ENCODE data around the gene COG3.

DNA sequence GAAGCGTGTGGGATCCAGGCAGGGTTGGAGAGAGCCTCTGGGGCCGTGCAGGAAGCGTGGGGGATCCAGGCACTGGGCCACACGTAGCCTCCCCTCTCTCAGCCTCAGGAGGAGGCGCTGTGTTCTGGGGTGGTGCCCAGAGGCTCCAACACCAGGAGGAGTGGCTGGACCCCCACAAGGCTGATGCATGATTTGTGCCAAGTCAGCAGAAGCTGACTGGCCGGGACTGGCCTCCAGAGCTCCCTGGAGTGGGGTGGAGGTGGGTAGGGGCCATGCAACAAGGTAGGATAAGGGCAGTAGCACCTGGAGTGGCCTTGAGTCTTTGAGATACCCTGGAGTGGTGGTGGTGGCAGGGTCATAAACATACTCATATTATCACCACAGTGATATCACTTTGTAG is 75.5 kb downstream of the COG3 start:
- TF ChIP-seq, protein P1, sequence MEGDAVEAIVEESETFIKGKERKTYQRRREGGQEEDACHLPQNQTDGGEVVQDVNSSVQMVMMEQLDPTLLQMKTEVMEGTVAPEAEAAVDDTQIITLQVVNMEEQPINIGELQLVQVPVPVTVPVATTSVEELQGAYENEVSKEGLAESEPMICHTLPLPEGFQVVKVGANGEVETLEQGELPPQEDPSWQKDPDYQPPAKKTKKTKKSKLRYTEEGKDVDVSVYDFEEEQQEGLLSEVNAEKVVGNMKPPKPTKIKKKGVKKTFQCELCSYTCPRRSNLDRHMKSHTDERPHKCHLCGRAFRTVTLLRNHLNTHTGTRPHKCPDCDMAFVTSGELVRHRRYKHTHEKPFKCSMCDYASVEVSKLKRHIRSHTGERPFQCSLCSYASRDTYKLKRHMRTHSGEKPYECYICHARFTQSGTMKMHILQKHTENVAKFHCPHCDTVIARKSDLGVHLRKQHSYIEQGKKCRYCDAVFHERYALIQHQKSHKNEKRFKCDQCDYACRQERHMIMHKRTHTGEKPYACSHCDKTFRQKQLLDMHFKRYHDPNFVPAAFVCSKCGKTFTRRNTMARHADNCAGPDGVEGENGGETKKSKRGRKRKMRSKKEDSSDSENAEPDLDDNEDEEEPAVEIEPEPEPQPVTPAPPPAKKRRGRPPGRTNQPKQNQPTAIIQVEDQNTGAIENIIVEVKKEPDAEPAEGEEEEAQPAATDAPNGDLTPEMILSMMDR (IDR thresholded peaks at IDR 0.05; ENCODE audit: low read depth, low read length, missing input control), result no peak
- no peak for TF ChIP-seq TAF1 (conservative IDR thresholded peaks at IDR 0.05)
- TF ChIP-seq YY1 (IDR thresholded peaks at IDR 0.05), result no peak
- no peak for TF ChIP-seq RXRA (IDR thresholded peaks at IDR 0.05)
- TF ChIP-seq, protein P2, sequence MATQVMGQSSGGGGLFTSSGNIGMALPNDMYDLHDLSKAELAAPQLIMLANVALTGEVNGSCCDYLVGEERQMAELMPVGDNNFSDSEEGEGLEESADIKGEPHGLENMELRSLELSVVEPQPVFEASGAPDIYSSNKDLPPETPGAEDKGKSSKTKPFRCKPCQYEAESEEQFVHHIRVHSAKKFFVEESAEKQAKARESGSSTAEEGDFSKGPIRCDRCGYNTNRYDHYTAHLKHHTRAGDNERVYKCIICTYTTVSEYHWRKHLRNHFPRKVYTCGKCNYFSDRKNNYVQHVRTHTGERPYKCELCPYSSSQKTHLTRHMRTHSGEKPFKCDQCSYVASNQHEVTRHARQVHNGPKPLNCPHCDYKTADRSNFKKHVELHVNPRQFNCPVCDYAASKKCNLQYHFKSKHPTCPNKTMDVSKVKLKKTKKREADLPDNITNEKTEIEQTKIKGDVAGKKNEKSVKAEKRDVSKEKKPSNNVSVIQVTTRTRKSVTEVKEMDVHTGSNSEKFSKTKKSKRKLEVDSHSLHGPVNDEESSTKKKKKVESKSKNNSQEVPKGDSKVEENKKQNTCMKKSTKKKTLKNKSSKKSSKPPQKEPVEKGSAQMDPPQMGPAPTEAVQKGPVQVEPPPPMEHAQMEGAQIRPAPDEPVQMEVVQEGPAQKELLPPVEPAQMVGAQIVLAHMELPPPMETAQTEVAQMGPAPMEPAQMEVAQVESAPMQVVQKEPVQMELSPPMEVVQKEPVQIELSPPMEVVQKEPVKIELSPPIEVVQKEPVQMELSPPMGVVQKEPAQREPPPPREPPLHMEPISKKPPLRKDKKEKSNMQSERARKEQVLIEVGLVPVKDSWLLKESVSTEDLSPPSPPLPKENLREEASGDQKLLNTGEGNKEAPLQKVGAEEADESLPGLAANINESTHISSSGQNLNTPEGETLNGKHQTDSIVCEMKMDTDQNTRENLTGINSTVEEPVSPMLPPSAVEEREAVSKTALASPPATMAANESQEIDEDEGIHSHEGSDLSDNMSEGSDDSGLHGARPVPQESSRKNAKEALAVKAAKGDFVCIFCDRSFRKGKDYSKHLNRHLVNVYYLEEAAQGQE (IDR thresholded peaks at IDR 0.05), result no peak
- TF ChIP-seq RAD21 (IDR thresholded peaks at IDR 0.05), result no peak
- no peak for TF ChIP-seq SP1 (IDR thresholded peaks at IDR 0.05)
- TF ChIP-seq JUND (IDR thresholded peaks at IDR 0.05), result no peak
- no peak for TF ChIP-seq GABPA (IDR thresholded peaks at IDR 0.05 in 1 of 2, conservative IDR thresholded peaks at IDR 0.05 in 1 of 2)
- TF ChIP-seq EGR1 (IDR thresholded peaks at IDR 0.05; ENCODE audit: low read depth in 2 of 2), result no peak
- TF ChIP-seq, protein P3, sequence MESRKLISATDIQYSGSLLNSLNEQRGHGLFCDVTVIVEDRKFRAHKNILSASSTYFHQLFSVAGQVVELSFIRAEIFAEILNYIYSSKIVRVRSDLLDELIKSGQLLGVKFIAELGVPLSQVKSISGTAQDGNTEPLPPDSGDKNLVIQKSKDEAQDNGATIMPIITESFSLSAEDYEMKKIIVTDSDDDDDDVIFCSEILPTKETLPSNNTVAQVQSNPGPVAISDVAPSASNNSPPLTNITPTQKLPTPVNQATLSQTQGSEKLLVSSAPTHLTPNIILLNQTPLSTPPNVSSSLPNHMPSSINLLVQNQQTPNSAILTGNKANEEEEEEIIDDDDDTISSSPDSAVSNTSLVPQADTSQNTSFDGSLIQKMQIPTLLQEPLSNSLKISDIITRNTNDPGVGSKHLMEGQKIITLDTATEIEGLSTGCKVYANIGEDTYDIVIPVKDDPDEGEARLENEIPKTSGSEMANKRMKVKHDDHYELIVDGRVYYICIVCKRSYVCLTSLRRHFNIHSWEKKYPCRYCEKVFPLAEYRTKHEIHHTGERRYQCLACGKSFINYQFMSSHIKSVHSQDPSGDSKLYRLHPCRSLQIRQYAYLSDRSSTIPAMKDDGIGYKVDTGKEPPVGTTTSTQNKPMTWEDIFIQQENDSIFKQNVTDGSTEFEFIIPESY (IDR thresholded peaks at IDR 0.05), result no peak
- TF ChIP-seq, protein P4, sequence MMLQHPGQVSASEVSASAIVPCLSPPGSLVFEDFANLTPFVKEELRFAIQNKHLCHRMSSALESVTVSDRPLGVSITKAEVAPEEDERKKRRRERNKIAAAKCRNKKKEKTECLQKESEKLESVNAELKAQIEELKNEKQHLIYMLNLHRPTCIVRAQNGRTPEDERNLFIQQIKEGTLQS (IDR thresholded peaks at IDR 0.05), result no peak
- no peak for TF ChIP-seq HNF4G (IDR thresholded peaks at IDR 0.05)
- TF ChIP-seq, protein P5, sequence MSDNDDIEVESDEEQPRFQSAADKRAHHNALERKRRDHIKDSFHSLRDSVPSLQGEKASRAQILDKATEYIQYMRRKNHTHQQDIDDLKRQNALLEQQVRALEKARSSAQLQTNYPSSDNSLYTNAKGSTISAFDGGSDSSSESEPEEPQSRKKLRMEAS (IDR thresholded peaks at IDR 0.05), result no peak
